T-helper 1 cell treated with Interleukin-12 subunit alpha and Interleukin-12 subunit beta and Interleukin-4 antibody, amounts not matched to agents 30 μg/mL and 1 μg/mL, for 36 hours (primary cell): ENCODE results near the gene APOBEC3G.
"Not testable (repeated sequence)": the region's sequence is repeated elsewhere in the genome, so short reads cannot be mapped to it uniquely, and the experiment has no call there.

ENCODE experiments used
- H3K27ac Mint-ChIP-seq: one replicate; pipeline ENCODE4 v1.8.0; 2021; ENCODE audit warnings: mild to moderate bottlenecking, mixed read lengths
- H3K27me3 Mint-ChIP-seq: one replicate; pipeline ENCODE4 v1.8.0; 2021; ENCODE audit warnings: low read depth, mixed read lengths
- H3K36me3 Mint-ChIP-seq: one replicate; pipeline ENCODE4 v1.8.0; 2021; ENCODE audit warnings: low read depth, mixed read lengths
- H3K4me1 Mint-ChIP-seq: one replicate; pipeline ENCODE4 v1.8.0; 2021; ENCODE audit warnings: low read depth, mixed read lengths
- H3K4me3 Mint-ChIP-seq: one replicate; pipeline ENCODE4 v1.8.0; 2021; ENCODE audit warnings: mild to moderate bottlenecking, moderate library complexity, mixed read lengths
- H3K9me3 Mint-ChIP-seq: one replicate; pipeline ENCODE4 v1.8.0; 2021; ENCODE audit warnings: mixed read lengths

The APOBEC3G gene

GRCh38 chr22:39051844-39052495 is 25.1 kb upstream of the APOBEC3G start:
- not testable (repeated sequence) for H3K27ac Mint-ChIP-seq, H3K27me3 Mint-ChIP-seq, H3K36me3 Mint-ChIP-seq, H3K4me1 Mint-ChIP-seq, H3K9me3 Mint-ChIP-seq, H3K4me3 Mint-ChIP-seq

GRCh38 chr22:39055658-39056057 is 21.4 kb upstream of the APOBEC3G start:
- H3K27ac Mint-ChIP-seq: no peak overlapping the region
- H3K9me3 Mint-ChIP-seq: no peaks in the 10 kb centered on the region
- no peaks in the 10 kb centered on the region for H3K36me3 Mint-ChIP-seq
- no peaks in the 10 kb centered on the region for H3K4me1 Mint-ChIP-seq
- no peaks in the 10 kb centered on the region for H3K27me3 Mint-ChIP-seq
- H3K4me3 Mint-ChIP-seq: no peak overlapping the region

GRCh38 chr22:39061290-39061689 is 15.8 kb upstream of the APOBEC3G start:
- not testable (repeated sequence) for H3K9me3 Mint-ChIP-seq, H3K4me3 Mint-ChIP-seq, H3K27me3 Mint-ChIP-seq, H3K27ac Mint-ChIP-seq, H3K36me3 Mint-ChIP-seq, H3K4me1 Mint-ChIP-seq

- not testable (repeated sequence) for H3K36me3 Mint-ChIP-seq, H3K4me1 Mint-ChIP-seq, H3K27ac Mint-ChIP-seq, H3K9me3 Mint-ChIP-seq, H3K27me3 Mint-ChIP-seq, H3K4me3 Mint-ChIP-seq
These were observed 15.1 kb upstream of the APOBEC3G start for GRCh38 chr22:39061951-39062350.

- not testable (repeated sequence) for H3K27me3 Mint-ChIP-seq, H3K27ac Mint-ChIP-seq, H3K4me1 Mint-ChIP-seq, H3K4me3 Mint-ChIP-seq, H3K9me3 Mint-ChIP-seq, H3K36me3 Mint-ChIP-seq
These were observed 13.2 kb upstream of the APOBEC3G start for GRCh38 chr22:39063904-39064303.

- not testable (repeated sequence) for H3K4me1 Mint-ChIP-seq, H3K9me3 Mint-ChIP-seq, H3K36me3 Mint-ChIP-seq, H3K4me3 Mint-ChIP-seq, H3K27ac Mint-ChIP-seq, H3K27me3 Mint-ChIP-seq
These were observed 10.4 kb upstream of the APOBEC3G start for GRCh38 chr22:39066442-39067276.

- H3K4me1 Mint-ChIP-seq: no peaks in the 10 kb centered on the region
- no peaks in the 10 kb centered on the region for H3K36me3 Mint-ChIP-seq
- peaks cover 6% of the 10 kb centered on the region for H3K27me3 Mint-ChIP-seq
- no peak overlapping the region for H3K27ac Mint-ChIP-seq
- no peaks in the 10 kb centered on the region for H3K9me3 Mint-ChIP-seq
- no peak overlapping the region for H3K4me3 Mint-ChIP-seq
These were observed 8.9 kb upstream of the APOBEC3G start for GRCh38 chr22:39068033-39068785.

GRCh38 chr22:39070186-39070585 is 6.9 kb upstream of the APOBEC3G start:
- no peak overlapping the region for H3K27ac Mint-ChIP-seq
- no peaks in the 10 kb centered on the region for H3K9me3 Mint-ChIP-seq
- no peaks in the 10 kb centered on the region for H3K36me3 Mint-ChIP-seq
- H3K4me3 Mint-ChIP-seq: no peak overlapping the region
- peaks cover 6% of the 10 kb centered on the region for H3K27me3 Mint-ChIP-seq
- H3K4me1 Mint-ChIP-seq: peaks cover 3% of the 10 kb centered on the region

GRCh38 chr22:39072581-39072981 is 4.5 kb upstream of the APOBEC3G start:
- not testable (repeated sequence) for H3K27me3 Mint-ChIP-seq, H3K9me3 Mint-ChIP-seq, H3K27ac Mint-ChIP-seq, H3K4me3 Mint-ChIP-seq, H3K36me3 Mint-ChIP-seq
- peaks cover 11% of the 10 kb centered on the region for H3K4me1 Mint-ChIP-seq

GRCh38 chr22:39073981-39074380 is 3.1 kb upstream of the APOBEC3G start:
- Mint-ChIP-seq H3K27me3 (peaks cover 6% of the 10 kb centered on the region), H3K4me3 (no peak overlapping the region), H3K9me3 (no peaks in the 10 kb centered on the region), H3K27ac (no peak overlapping the region), H3K4me1 (peaks cover 20% of the 10 kb centered on the region), H3K36me3 (peaks cover 13% of the 10 kb centered on the region)

- not testable (repeated sequence) for H3K9me3 Mint-ChIP-seq, H3K27me3 Mint-ChIP-seq
- Mint-ChIP-seq H3K27ac (peak overlapping the region; percentile 79), H3K4me1 (peaks cover 32% of the 10 kb centered on the region), H3K4me3 (peak overlapping the region; percentile 69), H3K36me3 (peaks cover 24% of the 10 kb centered on the region)
These were observed 685 bp upstream of the APOBEC3G start for GRCh38 chr22:39076155-39077025.

GRCh38 chr22:39077912-39078311 is 837 bp downstream of the APOBEC3G start:
- not testable (repeated sequence) for H3K27me3 Mint-ChIP-seq, H3K9me3 Mint-ChIP-seq
- H3K4me3 Mint-ChIP-seq: peak overlapping the region; percentile 89
- H3K36me3 Mint-ChIP-seq: peaks cover 35% of the 10 kb centered on the region
- peak overlapping the region; percentile 87 for H3K27ac Mint-ChIP-seq
- peaks cover 35% of the 10 kb centered on the region for H3K4me1 Mint-ChIP-seq

GRCh38 chr22:39078329-39078728 is 1.3 kb downstream of the APOBEC3G start:
- no peaks in the 10 kb centered on the region for H3K9me3 Mint-ChIP-seq

GRCh38 chr22:39079054-39079637 is 2.1 kb downstream of the APOBEC3G start:
- Mint-ChIP-seq H3K4me1 (peaks cover 36% of the 10 kb centered on the region), H3K4me3 (peak overlapping the region; percentile 89), H3K36me3 (peaks cover 39% of the 10 kb centered on the region)
- not testable (repeated sequence) for H3K9me3 Mint-ChIP-seq, H3K27ac Mint-ChIP-seq, H3K27me3 Mint-ChIP-seq

More at GRCh38 chr22:39078329-39078728, 1.3 kb downstream of the APOBEC3G start:
- peaks cover 38% of the 10 kb centered on the region for H3K36me3 Mint-ChIP-seq
- H3K27me3 Mint-ChIP-seq: no peaks in the 10 kb centered on the region
- H3K4me1 Mint-ChIP-seq: peaks cover 36% of the 10 kb centered on the region
- H3K4me3 Mint-ChIP-seq: peak overlapping the region; percentile 89
- peak overlapping the region; percentile 87 for H3K27ac Mint-ChIP-seq
